HepG2 (cell line): Measurements from ENCODE around the gene PPP1R18. TPM values are rescaled to one million over a fixed set of nuclear protein-coding genes. Genes with fewer than 3 reads are reported as not detected.

Source experiments
- BRF2 ChIP-seq: sonication (generic); formaldehyde crosslinking; IDR thresholded peaks from 2 replicates; pipeline ENCODE4 v1.8.1; 2022; ENCODE audit warnings: mild to moderate bottlenecking, missing genetic modification reagents
- GATA4 ChIP-seq: sonication (generic); IDR thresholded peaks from 2 replicates; pipeline ENCODE4 v1.6.1; 2016; ENCODE audit warnings: antibody characterized with exemption, low read depth, borderline replicate concordance
- MTA1 ChIP-seq: sonication (generic); formaldehyde crosslinking; IDR thresholded peaks from 2 replicates; pipeline ENCODE4 v1.4.0; 2020; ENCODE audit warnings: missing genetic modification reagents, mild to moderate bottlenecking, borderline replicate concordance
- SRY ChIP-seq: sonication (generic); formaldehyde crosslinking; IDR thresholded peaks from 2 replicates; pipeline ENCODE4 v1.8.0; 2022; ENCODE audit warnings: mild to moderate bottlenecking, missing genetic modification reagents
- TBP ChIP-seq: sonication (generic); formaldehyde crosslinking; IDR thresholded peaks from 2 replicates; pipeline ENCODE4 v1.5.0; 2020; ENCODE audit warnings: missing genetic modification reagents
- TCF12 ChIP-seq, 2 experiments: fragments of 450-650 bp in 1 of 2; sonication (generic) in 1 of 2; formaldehyde crosslinking in 1 of 2; IDR thresholded peaks; 2 replicates each; pipeline versions ENCODE4 v1.6.1 to v1.8.0; 2017 to 2022; ENCODE audit warnings: antibody characterized with exemption in 1 of 2, mild to moderate bottlenecking in 1 of 2, missing genetic modification reagents in 1 of 2, moderate library complexity in 1 of 2
- THRA ChIP-seq: sonication (generic); formaldehyde crosslinking; IDR thresholded peaks from 2 replicates; pipeline ENCODE4 v1.4.0; 2020; ENCODE audit warnings: missing genetic modification reagents, borderline replicate concordance
- ZBTB3 ChIP-seq: sonication (generic); formaldehyde crosslinking; IDR thresholded peaks from 2 replicates; pipeline ENCODE4 v1.4.0; 2020; ENCODE audit warnings: low read depth, mild to moderate bottlenecking, moderate library complexity, missing genetic modification reagents, borderline replicate concordance
- ZMYM4 ChIP-seq: sonication (generic); formaldehyde crosslinking; IDR thresholded peaks from 2 replicates; pipeline ENCODE4 v1.8.1; 2023; ENCODE audit warnings: mild to moderate bottlenecking, missing genetic modification reagents
- ZNF329 ChIP-seq: sonication (generic); formaldehyde crosslinking; IDR thresholded peaks from 2 replicates; pipeline ENCODE4 v1.9.0; 2021; ENCODE audit warnings: low read depth, mild to moderate bottlenecking, missing genetic modification reagents
- ZNF574 ChIP-seq: sonication (generic); formaldehyde crosslinking; IDR thresholded peaks from 2 replicates; pipeline ENCODE4 v1.4.0; 2020; ENCODE audit warnings: missing genetic modification reagents
- ZNF704 ChIP-seq: sonication (generic); formaldehyde crosslinking; IDR thresholded peaks from 2 replicates; pipeline ENCODE4 v1.8.1; 2023; ENCODE audit warnings: mild to moderate bottlenecking, inconsistent platforms, moderate library complexity, missing genetic modification reagents, borderline replicate concordance
- ZNF740 ChIP-seq: sonication (generic); formaldehyde crosslinking; IDR thresholded peaks from 2 replicates; pipeline ENCODE4 v1.4.0; 2020; ENCODE audit warnings: missing genetic modification reagents
- ZNF749 ChIP-seq: sonication (generic); formaldehyde crosslinking; IDR thresholded peaks from 2 replicates; pipeline ENCODE4 v1.8.0; 2022; ENCODE audit warnings: mild to moderate bottlenecking, missing genetic modification reagents, moderate library complexity, borderline replicate concordance
- polyA plus RNA-seq, 8 experiments: library from polyadenylated mRNA; depleted of rRNA in 3 of 8; stranded (reverse) in 7 of 8; unstranded in 1 of 8; fragments of >200 nt; fragmentation: Illumina TruSeq in 4 of 8; extraction: Trizol in 4 of 8; gene quantifications; 2 replicates each; pipeline versions ENCODE4 v1.2.1 to v1.2.3, GENCODE V29; 2011 to 2016; ENCODE audit warnings: low read depth in 4 of 8, missing spikeins in 1 of 8, mixed read lengths in 1 of 8; ENCODE audit not compliant: insufficient read depth in 1 of 8
- total RNA-seq, 5 experiments: library from RNA; depleted of rRNA; stranded (reverse); fragments of >200 nt; fragmentation: Illumina TruSeq; extraction: Trizol; gene quantifications; 2 replicates each; pipeline ENCODE4 v1.2.3, GENCODE V29; 2016; ENCODE audit warnings: low read depth in 1 of 5
- TF ChIP-seq, protein P1 (sequence below): sonication (generic); formaldehyde crosslinking; IDR thresholded peaks from 2 replicates; pipeline ENCODE4 v1.4.0; 2020; ENCODE audit warnings: mild to moderate bottlenecking, missing genetic modification reagents
- TF ChIP-seq, protein P2 (sequence below): IDR thresholded peaks from 2 replicates; pipeline ENCODE4 v1.6.1; 2012; ENCODE audit warnings: low read length, improper control_type of control experiment

Gene PPP1R18
- total and polyA plus RNA-seq, 2 of the 13 experiments (the other 11 are each of a cell fraction or from before 2014, with no cell fraction given) = 4.9 to 9.2 TPM

- TF ChIP-seq ZNF329 (0 out of 2 replicates have a peak, but pooled peaks have one; percentile 51), TBP (CRISPR knock-in tag) (no peak), SRY (no peak), THRA (CRISPR knock-in tag) (no peak), ZNF740 (CRISPR knock-in tag) (no peak), TCF12 (IDR thresholded peaks at IDR 0.05) (no peak), TCF12 (CRISPR knock-in tag; IDR thresholded peaks at IDR 0.05) (no peak), ZNF704 (no peak), ZNF574 (peak; percentile 60; the same call in 1 of the 2 replicates), BRF2 (CRISPR knock-in tag) (no peak), MTA1 (peak; percentile 50; the same call in 1 of the 2 replicates), ZNF749 (CRISPR knock-in tag) (no peak), ZBTB3 (CRISPR knock-in tag) (no peak), ZMYM4 (CRISPR knock-in tag) (peak; percentile 74), GATA4 (no peak)
- TF ChIP-seq, protein P1, sequence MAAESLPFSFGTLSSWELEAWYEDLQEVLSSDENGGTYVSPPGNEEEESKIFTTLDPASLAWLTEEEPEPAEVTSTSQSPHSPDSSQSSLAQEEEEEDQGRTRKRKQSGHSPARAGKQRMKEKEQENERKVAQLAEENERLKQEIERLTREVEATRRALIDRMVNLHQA (CRISPR knock-in tag) = no peak
- TF ChIP-seq, protein P2, sequence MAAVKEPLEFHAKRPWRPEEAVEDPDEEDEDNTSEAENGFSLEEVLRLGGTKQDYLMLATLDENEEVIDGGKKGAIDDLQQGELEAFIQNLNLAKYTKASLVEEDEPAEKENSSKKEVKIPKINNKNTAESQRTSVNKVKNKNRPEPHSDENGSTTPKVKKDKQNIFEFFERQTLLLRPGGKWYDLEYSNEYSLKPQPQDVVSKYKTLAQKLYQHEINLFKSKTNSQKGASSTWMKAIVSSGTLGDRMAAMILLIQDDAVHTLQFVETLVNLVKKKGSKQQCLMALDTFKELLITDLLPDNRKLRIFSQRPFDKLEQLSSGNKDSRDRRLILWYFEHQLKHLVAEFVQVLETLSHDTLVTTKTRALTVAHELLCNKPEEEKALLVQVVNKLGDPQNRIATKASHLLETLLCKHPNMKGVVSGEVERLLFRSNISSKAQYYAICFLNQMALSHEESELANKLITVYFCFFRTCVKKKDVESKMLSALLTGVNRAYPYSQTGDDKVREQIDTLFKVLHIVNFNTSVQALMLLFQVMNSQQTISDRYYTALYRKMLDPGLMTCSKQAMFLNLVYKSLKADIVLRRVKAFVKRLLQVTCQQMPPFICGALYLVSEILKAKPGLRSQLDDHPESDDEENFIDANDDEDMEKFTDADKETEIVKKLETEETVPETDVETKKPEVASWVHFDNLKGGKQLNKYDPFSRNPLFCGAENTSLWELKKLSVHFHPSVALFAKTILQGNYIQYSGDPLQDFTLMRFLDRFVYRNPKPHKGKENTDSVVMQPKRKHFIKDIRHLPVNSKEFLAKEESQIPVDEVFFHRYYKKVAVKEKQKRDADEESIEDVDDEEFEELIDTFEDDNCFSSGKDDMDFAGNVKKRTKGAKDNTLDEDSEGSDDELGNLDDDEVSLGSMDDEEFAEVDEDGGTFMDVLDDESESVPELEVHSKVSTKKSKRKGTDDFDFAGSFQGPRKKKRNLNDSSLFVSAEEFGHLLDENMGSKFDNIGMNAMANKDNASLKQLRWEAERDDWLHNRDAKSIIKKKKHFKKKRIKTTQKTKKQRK = no peak
These were observed 44.4 kb upstream of the PPP1R18 start (continued) for GRCh38 chr6:30730601-30731435.
